Measurements from ENCODE around the gene RMDN3. TPM values are rescaled to one million over a fixed set of nuclear protein-coding genes. Genes with fewer than 3 reads are reported as not detected.

Gene RMDN3
- total and polyA plus RNA-seq, 4 donors = 20.9 to 94.4 (median 43.1) TPM

GRCh38 chr15:40739854-40740253, 15.2 kb downstream of the RMDN3 start:
- Histone ChIP-seq H3K27me3 (ENCODE audit: control insufficient read depth in 3 of 3, insufficient read depth in 3 of 3, low read length in 2 of 3) (no peaks in the 10 kb centered on the region), H3K9ac (ENCODE audit: insufficient read depth in 1 of 2, low read length in 2 of 2) (no peak overlapping the region), H3K9me3 (ENCODE audit: control insufficient read depth in 4 of 4, insufficient read depth in 3 of 4, low read length in 3 of 4) (no peaks in the 10 kb centered on the region), H3K4me1 (ENCODE audit: control insufficient read depth in 5 of 5, insufficient read depth in 5 of 5, low read length in 5 of 5) (no peaks in the 10 kb centered on the region), H3K27ac (ENCODE audit: low read depth in 1 of 2, low read length in 1 of 2) (no peak overlapping the region), H3K36me3 (ENCODE audit: control insufficient read depth in 4 of 4, insufficient read depth in 4 of 4, low read length in 4 of 4) (peaks cover 30 to 47% (median 41%) of the 10 kb centered on the region in 4 donors), H3K4me3 (no peak overlapping the region)
- 88 to 97% methylated on average over 2 of the region's 2 CpGs for WGBS, 2 donors
- TF ChIP-seq CTCF (IDR thresholded peaks at IDR 0.05; ENCODE audit: control extremely low read depth, extremely low read depth) = no peak
- DNase-seq (no peak), ATAC-seq (ENCODE audit: insufficient read depth, low FRiP score) (no peak)

DNA sequence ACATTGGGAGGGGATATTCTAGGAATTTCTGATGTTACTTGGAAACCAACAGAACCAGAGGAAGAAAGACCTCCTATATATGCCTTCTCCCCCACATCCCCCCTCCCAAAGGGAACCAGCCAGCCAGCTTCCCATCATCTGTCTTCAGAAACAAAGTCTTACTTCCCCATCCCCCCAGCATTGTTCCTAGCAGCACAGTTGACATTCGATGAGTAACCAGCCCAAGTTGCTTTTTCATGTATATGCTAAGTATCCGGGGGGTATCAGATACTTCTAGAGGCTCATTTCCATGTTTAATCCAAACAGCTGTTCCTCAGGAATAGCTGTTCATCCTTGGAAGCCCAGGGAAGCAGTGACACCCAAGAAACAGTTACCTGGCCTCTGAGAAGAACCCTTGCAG, 16.0 kb downstream of the RMDN3 start:
- no peaks in the 10 kb centered on the region for H3K9me3 ChIP-seq (ENCODE audit: control insufficient read depth in 4 of 4, insufficient read depth in 3 of 4, low read length in 3 of 4)
- WGBS, 2 donors = 68 to 69% methylated on average over 2 of the region's 2 CpGs
- peaks cover 33 to 44% (median 38%) of the 10 kb centered on the region in 4 donors for H3K36me3 ChIP-seq (ENCODE audit: control insufficient read depth in 4 of 4, insufficient read depth in 4 of 4, low read length in 4 of 4)
- no peak overlapping the region for H3K9ac ChIP-seq (ENCODE audit: insufficient read depth in 1 of 2, low read length in 2 of 2)
- DNase-seq = no peak
- no peaks in the 10 kb centered on the region for H3K4me1 ChIP-seq (ENCODE audit: control insufficient read depth in 5 of 5, insufficient read depth in 5 of 5, low read length in 5 of 5)
- no peak for TF ChIP-seq CTCF (IDR thresholded peaks at IDR 0.05; ENCODE audit: control extremely low read depth, extremely low read depth)
- no peak for ATAC-seq (ENCODE audit: insufficient read depth, low FRiP score)
- H3K4me3 ChIP-seq = no peak overlapping the region
- no peaks in the 10 kb centered on the region for H3K27me3 ChIP-seq (ENCODE audit: control insufficient read depth in 3 of 3, insufficient read depth in 3 of 3, low read length in 2 of 3)
- no peak overlapping the region for H3K27ac ChIP-seq (ENCODE audit: low read depth in 1 of 2, low read length in 1 of 2)

- ATAC-seq (ENCODE audit: insufficient read depth, low FRiP score) (no peak), DNase-seq (no peak)
- Histone ChIP-seq H3K36me3 (ENCODE audit: control insufficient read depth in 4 of 4, insufficient read depth in 4 of 4, low read length in 4 of 4) (peaks cover 31 to 34% (median 32%) of the 10 kb centered on the region in 4 donors), H3K9ac (ENCODE audit: insufficient read depth in 1 of 2, low read length in 2 of 2) (no peak overlapping the region), H3K9me3 (ENCODE audit: control insufficient read depth in 4 of 4, insufficient read depth in 3 of 4, low read length in 3 of 4) (no peaks in the 10 kb centered on the region), H3K4me1 (ENCODE audit: control insufficient read depth in 5 of 5, insufficient read depth in 5 of 5, low read length in 5 of 5) (no peaks in the 10 kb centered on the region), H3K4me3 (no peak overlapping the region), H3K27me3 (ENCODE audit: control insufficient read depth in 3 of 3, insufficient read depth in 3 of 3, low read length in 2 of 3) (no peaks in the 10 kb centered on the region), H3K27ac (ENCODE audit: low read depth in 1 of 2, low read length in 1 of 2) (no peak overlapping the region)
- TF ChIP-seq CTCF (IDR thresholded peaks at IDR 0.05; ENCODE audit: control extremely low read depth, extremely low read depth) = no peak
- WGBS, 2 donors = 90 to 96% methylated on average over 3 of the region's 3 CpGs
Measured at GRCh38 chr15:40737048-40737447, 18.0 kb downstream of the RMDN3 start.

- Histone ChIP-seq H3K9me3 (ENCODE audit: control insufficient read depth in 4 of 4, insufficient read depth in 3 of 4, low read length in 3 of 4) (no peaks in the 10 kb centered on the region), H3K36me3 (ENCODE audit: control insufficient read depth in 4 of 4, insufficient read depth in 4 of 4, low read length in 4 of 4) (peaks cover 31 to 36% (median 35%) of the 10 kb centered on the region in 4 donors), H3K27me3 (ENCODE audit: control insufficient read depth in 3 of 3, insufficient read depth in 3 of 3, low read length in 2 of 3) (no peaks in the 10 kb centered on the region), H3K4me3 (no peak overlapping the region), H3K9ac (ENCODE audit: insufficient read depth in 1 of 2, low read length in 2 of 2) (no peak overlapping the region), H3K4me1 (ENCODE audit: control insufficient read depth in 5 of 5, insufficient read depth in 5 of 5, low read length in 5 of 5) (no peaks in the 10 kb centered on the region), H3K27ac (ENCODE audit: low read depth in 1 of 2, low read length in 1 of 2) (no peak overlapping the region)
- 94 to 95% methylated on average over 4 of the region's 4 CpGs for WGBS, 2 donors
- no peak for TF ChIP-seq CTCF (IDR thresholded peaks at IDR 0.05; ENCODE audit: control extremely low read depth, extremely low read depth)
- ATAC-seq (ENCODE audit: insufficient read depth, low FRiP score) (no peak), DNase-seq (no peak)
Measured at GRCh38 chr15:40736575-40736974, 18.5 kb downstream of the RMDN3 start.

Data from lung (tissue), 12 donors.